ENCODE results near the gene FUZ. TPM values are rescaled to one million over a fixed set of nuclear protein-coding genes. Genes with fewer than 3 reads are reported as not detected.
A peak's percentile ranks its signal among the peaks of the same experiment; 100 is the strongest.

Gene FUZ
- total and polyA plus RNA-seq, 2 donors (not counting 1 experiment from before 2014, with no cell fraction given) = 8.4 to 34.3 TPM

DNA sequence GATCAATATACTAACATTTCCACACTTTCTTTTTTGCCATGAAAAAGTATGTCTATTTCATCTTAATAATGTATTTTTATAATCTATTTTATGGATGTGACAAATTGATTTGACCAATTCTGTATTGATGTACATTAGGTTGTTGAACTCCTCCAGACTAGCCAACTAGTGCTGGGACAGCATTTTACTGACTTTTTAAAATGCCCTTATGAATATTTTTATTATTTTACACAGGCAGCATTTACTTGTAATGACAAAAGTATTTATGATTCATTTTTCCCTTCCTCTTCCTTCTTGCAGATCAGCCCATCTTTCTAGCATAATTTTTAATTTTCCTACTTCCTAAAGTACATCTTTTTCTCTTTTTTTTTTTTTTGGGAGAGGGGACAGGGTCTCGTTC is 918 bp upstream of the FUZ start:
- Histone ChIP-seq H3K9me3 (ENCODE audit: control insufficient read depth, insufficient read depth, low read depth, low read length) (no peaks in the 10 kb centered on the region), H3K36me3 (ENCODE audit: control insufficient read depth, insufficient read depth, low read length) (peaks cover 2% of the 10 kb centered on the region), H3K4me1 (ENCODE audit: control insufficient read depth, extremely low read depth, insufficient read depth, low read length) (peaks cover 8% of the 10 kb centered on the region), H3K27ac (ENCODE audit: insufficient read depth, low read length) (peak overlapping the region; percentile 91), H4K20me1 (ENCODE audit: control insufficient read depth, extremely low read depth, insufficient read depth, low read length) (no peaks in the 10 kb centered on the region), H3K4me2 (ENCODE audit: extremely low read depth, insufficient read depth, low read length) (peak overlapping the region; percentile 70), H3K79me2 (ENCODE audit: control insufficient read depth, insufficient read depth, low read length) (peaks cover 8% of the 10 kb centered on the region), H2AFZ (ENCODE audit: low read length) (peak overlapping the region; percentile 15), H3K9ac (ENCODE audit: insufficient read depth, low read length) (peak overlapping the region; percentile 50), H3K27me3 (ENCODE audit: control insufficient read depth, insufficient read depth, low read length) (no peaks in the 10 kb centered on the region), H3K4me3 (replicated peaks in 1 of 4; ENCODE audit: control extremely low read depth in 1 of 4, insufficient read depth in 1 of 4, low read depth in 3 of 4, low read length in 4 of 4) (peak overlapping the region in 3 of 4 experiments; percentile 6 to 94 (median 88))
- TF ChIP-seq, protein P1, sequence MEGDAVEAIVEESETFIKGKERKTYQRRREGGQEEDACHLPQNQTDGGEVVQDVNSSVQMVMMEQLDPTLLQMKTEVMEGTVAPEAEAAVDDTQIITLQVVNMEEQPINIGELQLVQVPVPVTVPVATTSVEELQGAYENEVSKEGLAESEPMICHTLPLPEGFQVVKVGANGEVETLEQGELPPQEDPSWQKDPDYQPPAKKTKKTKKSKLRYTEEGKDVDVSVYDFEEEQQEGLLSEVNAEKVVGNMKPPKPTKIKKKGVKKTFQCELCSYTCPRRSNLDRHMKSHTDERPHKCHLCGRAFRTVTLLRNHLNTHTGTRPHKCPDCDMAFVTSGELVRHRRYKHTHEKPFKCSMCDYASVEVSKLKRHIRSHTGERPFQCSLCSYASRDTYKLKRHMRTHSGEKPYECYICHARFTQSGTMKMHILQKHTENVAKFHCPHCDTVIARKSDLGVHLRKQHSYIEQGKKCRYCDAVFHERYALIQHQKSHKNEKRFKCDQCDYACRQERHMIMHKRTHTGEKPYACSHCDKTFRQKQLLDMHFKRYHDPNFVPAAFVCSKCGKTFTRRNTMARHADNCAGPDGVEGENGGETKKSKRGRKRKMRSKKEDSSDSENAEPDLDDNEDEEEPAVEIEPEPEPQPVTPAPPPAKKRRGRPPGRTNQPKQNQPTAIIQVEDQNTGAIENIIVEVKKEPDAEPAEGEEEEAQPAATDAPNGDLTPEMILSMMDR (conservative IDR thresholded peaks at IDR 0.05 in 1 of 2, IDR thresholded peaks at IDR 0.05 in 1 of 2; ENCODE audit: low read depth in 1 of 2, low read length in 2 of 2) = no peak
- no peak for TF ChIP-seq EZH2 (IDR thresholded peaks at IDR 0.05; ENCODE audit: low read length, missing control alignments)
- DNase-seq (ENCODE audit: low read depth in 2 of 2) = no peak

DNA sequence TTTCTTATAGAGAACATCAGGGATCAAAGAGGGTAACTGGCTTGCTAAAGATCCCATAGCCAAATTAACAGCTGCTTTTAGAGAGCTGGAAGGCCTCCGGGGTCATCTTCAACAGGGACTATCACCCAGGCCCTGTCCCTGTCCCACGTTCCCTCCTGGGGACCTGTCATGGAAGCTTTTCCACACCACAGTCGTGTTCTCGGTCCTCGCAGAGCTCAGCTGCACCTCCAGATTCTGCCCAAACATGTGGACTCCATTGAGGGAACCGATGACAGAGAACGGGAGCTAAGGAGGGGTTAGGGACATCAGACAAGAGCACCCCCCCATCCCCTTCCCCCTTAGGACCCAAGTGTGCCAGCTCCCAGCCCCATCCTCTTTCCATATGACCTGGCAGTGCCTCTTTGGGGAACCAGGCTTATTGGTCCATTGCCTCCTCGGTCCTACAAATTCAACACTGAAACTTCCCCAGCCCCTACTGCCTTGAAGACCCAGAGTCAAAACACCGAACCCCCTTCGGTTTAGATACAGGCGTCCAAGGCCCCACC is 568 bp downstream of the FUZ start:
- Histone ChIP-seq H3K4me1 (ENCODE audit: control insufficient read depth, extremely low read depth, insufficient read depth, low read length) (peaks cover 8% of the 10 kb centered on the region), H3K9ac (ENCODE audit: insufficient read depth, low read length) (peak overlapping the region; percentile 75), H2AFZ (ENCODE audit: low read length) (no peak overlapping the region), H3K27ac (ENCODE audit: insufficient read depth, low read length) (peak overlapping the region; percentile 91), H3K36me3 (ENCODE audit: control insufficient read depth, insufficient read depth, low read length) (peaks cover 2% of the 10 kb centered on the region), H3K27me3 (ENCODE audit: control insufficient read depth, insufficient read depth, low read length) (no peaks in the 10 kb centered on the region), H3K4me2 (ENCODE audit: extremely low read depth, insufficient read depth, low read length) (peak overlapping the region; percentile 90), H3K9me3 (ENCODE audit: control insufficient read depth, insufficient read depth, low read depth, low read length) (no peaks in the 10 kb centered on the region), H3K79me2 (ENCODE audit: control insufficient read depth, insufficient read depth, low read length) (no peaks in the 10 kb centered on the region), H3K4me3 (replicated peaks in 1 of 4; ENCODE audit: control extremely low read depth in 1 of 4, insufficient read depth in 1 of 4, low read depth in 3 of 4, low read length in 4 of 4) (peak overlapping the region; percentile 40 to 94 (median 70)), H4K20me1 (ENCODE audit: control insufficient read depth, extremely low read depth, insufficient read depth, low read length) (no peaks in the 10 kb centered on the region)
- DNase-seq (ENCODE audit: low read depth in 2 of 2) = no peak
- TF ChIP-seq, protein P1 (conservative IDR thresholded peaks at IDR 0.05 in 1 of 2, IDR thresholded peaks at IDR 0.05 in 1 of 2; ENCODE audit: low read depth in 1 of 2, low read length in 2 of 2) = no peak
- TF ChIP-seq EZH2 (IDR thresholded peaks at IDR 0.05; ENCODE audit: low read length, missing control alignments) = no peak

DNA sequence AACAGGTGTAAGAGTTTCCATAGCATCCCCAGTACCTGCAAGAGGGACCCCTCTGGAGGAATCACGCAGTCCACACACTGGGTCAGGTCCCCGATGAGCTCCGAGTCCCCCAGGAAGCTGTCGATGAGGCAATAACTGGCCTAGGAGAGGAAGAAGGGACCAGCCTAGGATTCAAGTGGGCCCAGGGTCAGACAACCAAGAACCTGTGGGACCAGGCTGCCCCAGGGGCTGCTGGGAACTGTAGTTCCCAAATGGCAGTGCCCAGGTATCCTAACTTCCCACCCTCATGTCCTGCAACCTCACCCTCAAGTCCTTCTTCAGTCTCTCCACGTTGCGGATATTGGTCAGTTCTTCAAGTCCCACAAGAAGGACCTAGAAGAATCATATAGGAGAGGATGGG is 1.8 kb downstream of the FUZ start:
- Histone ChIP-seq H4K20me1 (ENCODE audit: control insufficient read depth, extremely low read depth, insufficient read depth, low read length) (no peaks in the 10 kb centered on the region), H3K9ac (ENCODE audit: insufficient read depth, low read length) (no peak overlapping the region), H3K4me3 (replicated peaks in 1 of 4; ENCODE audit: control extremely low read depth in 1 of 4, insufficient read depth in 1 of 4, low read depth in 3 of 4, low read length in 4 of 4) (no peak overlapping the region), H3K4me2 (ENCODE audit: extremely low read depth, insufficient read depth, low read length) (no peak overlapping the region), H3K9me3 (ENCODE audit: control insufficient read depth, insufficient read depth, low read depth, low read length) (no peaks in the 10 kb centered on the region), H3K27ac (ENCODE audit: insufficient read depth, low read length) (no peak overlapping the region), H3K4me1 (ENCODE audit: control insufficient read depth, extremely low read depth, insufficient read depth, low read length) (peaks cover 8% of the 10 kb centered on the region), H3K79me2 (ENCODE audit: control insufficient read depth, insufficient read depth, low read length) (no peaks in the 10 kb centered on the region), H3K27me3 (ENCODE audit: control insufficient read depth, insufficient read depth, low read length) (no peaks in the 10 kb centered on the region), H2AFZ (ENCODE audit: low read length) (no peak overlapping the region), H3K36me3 (ENCODE audit: control insufficient read depth, insufficient read depth, low read length) (peaks cover 7% of the 10 kb centered on the region)
- DNase-seq (ENCODE audit: low read depth in 2 of 2) = no peak
- TF ChIP-seq, protein P1 (conservative IDR thresholded peaks at IDR 0.05 in 1 of 2, IDR thresholded peaks at IDR 0.05 in 1 of 2; ENCODE audit: low read depth in 1 of 2, low read length in 2 of 2) = no peak
- TF ChIP-seq EZH2 (IDR thresholded peaks at IDR 0.05; ENCODE audit: low read length, missing control alignments) = no peak
